GM23248 (cell line): Measurements from ENCODE around the gene ZDHHC3.

Experiments
- EZH2 ChIP-seq: fragments of 200-600 bp; sonication (generic); IDR thresholded peaks from 2 replicates; pipeline ENCODE4 v1.6.1; 2018; ENCODE audit warnings: antibody characterized with exemption, mild to moderate bottlenecking; ENCODE audit not compliant: insufficient read depth, poor library complexity, severe bottlenecking
- EZH2phosphoT487 ChIP-seq: fragments of 200-600 bp; sonication (generic); IDR thresholded peaks from 2 replicates; pipeline ENCODE4 v1.6.1; 2018; ENCODE audit warnings: antibody characterized with exemption, moderate library complexity, mild to moderate bottlenecking, low read depth; ENCODE audit not compliant: insufficient read depth

GRCh38 chr3:44883213-44883955 lies 92.6 kb downstream of the ZDHHC3 start:
- TF ChIP-seq EZH2 (no peak), EZH2phosphoT487 (no peak)
